HCT116 (cell line): ENCODE data around the gene KLF11. TPM values are rescaled to one million over a fixed set of nuclear protein-coding genes. Genes with fewer than 3 reads are reported as not detected.
"Not testable (repeated sequence)": the region's sequence is repeated elsewhere in the genome, so short reads cannot be mapped to it uniquely, and the experiment has no call there.

Experiments
- ATAC-seq: fragments of 200-7000 bp; cut with Tn5 transposase; 2 replicates; pipeline ENCODE4 v1.9.1; 2020; ENCODE audit warnings: mild to moderate bottlenecking, moderate library complexity
- BruUV-seq: library from RNA; stranded (reverse); fragments of 400-500 nt; replicated peaks from 2 replicates; lab custom pipeline; 2021; lab: Mats Ljungman, UMichigan
- CTCF ChIA-PET: fragments of 300-600 bp; sonication (Branson Sonifier 250); formaldehyde crosslinking; loops from one replicate; lab custom pipeline; 2021; ENCODE audit warnings: antibody characterized with exemption; lab: Charles Lee
- POLR2A ChIA-PET: fragments of 300-600, 350-600 bp; sonication (Branson Sonifier 250); formaldehyde crosslinking; loops from one replicate; lab custom pipeline; 2021; ENCODE audit warnings: antibody characterized with exemption; lab: Charles Lee
- RAD21 ChIA-PET, 2 experiments: fragments of 300-600 bp; sonication (Branson Sonifier 250); formaldehyde crosslinking; loops; one replicate each; lab custom pipeline; 2023; ENCODE audit warnings: low total read pairs in 2 of 2; ENCODE audit not compliant: uncharacterized antibody in 2 of 2, unreplicated experiment in 2 of 2, low non-redundant PET in 1 of 2; lab: Charles Lee
- DNase-seq: peaks from one replicate; pipeline ENCODE4 v3.0.0-alpha.2; 2010; ENCODE audit warnings: low read depth, low spot score
- H2AFZ ChIP-seq: fragments of 200-600 bp; shearing (Covaris generic), sonication (generic); 2 replicates; pipeline ENCODE4 v1.6.1; 2017; ENCODE audit warnings: low read depth, mixed run types, mixed read lengths, antibody characterized with exemption, low read length; ENCODE audit not compliant: poor library complexity, severe bottlenecking
- H3K27ac ChIP-seq: 2 replicates; pipeline ENCODE4 v1.5.1; 2012; ENCODE audit warnings: low read depth, low read length
- H3K27me3 ChIP-seq: fragments of 200-600 bp; sonication (generic); 2 replicates; pipeline ENCODE4 v1.6.1; 2016; ENCODE audit warnings: mixed run types, low read length, mixed read lengths; ENCODE audit not compliant: insufficient read depth
- H3K36me3 ChIP-seq, 2 experiments: fragments of 200-500 bp in 1 of 2; fragments of 200-600 bp in 1 of 2; sonication (Bioruptor generic) in 1 of 2; sonication (generic) in 1 of 2; 2 replicates each; pipeline versions ENCODE4 v1.5.1 to v1.6.1; 2014 to 2016; ENCODE audit warnings: low read length in 2 of 2, inconsistent platforms in 1 of 2, mixed read lengths in 1 of 2, mixed run types in 1 of 2; ENCODE audit not compliant: insufficient read depth in 2 of 2, control insufficient read depth in 1 of 2
- H3K4me1 ChIP-seq, 2 experiments: fragments of 200-600 bp in 1 of 2; sonication (generic) in 1 of 2; 2 replicates each; pipeline versions ENCODE4 v1.5.1 to v1.6.1; 2012 to 2017; ENCODE audit warnings: low read length in 2 of 2, inconsistent platforms in 1 of 2, mild to moderate bottlenecking in 1 of 2, mixed read lengths in 1 of 2, mixed run types in 1 of 2, moderate library complexity in 1 of 2; ENCODE audit not compliant: insufficient read depth in 2 of 2, control insufficient read depth in 1 of 2
- H3K4me2 ChIP-seq: fragments of 200-600 bp; sonication (generic); 2 replicates; pipeline ENCODE4 v1.6.1; 2017; ENCODE audit warnings: mixed run types, low read length, mixed read lengths
- H3K4me3 ChIP-seq, 2 experiments: fragments of 200-600 bp in 1 of 2; sonication (generic) in 1 of 2; replicated peaks in 1 of 2; 2 replicates each; pipeline ENCODE4 v1.5.1; 2011 to 2016; ENCODE audit warnings: low read length in 2 of 2, control low read depth in 1 of 2, low read depth in 1 of 2, mild to moderate bottlenecking in 1 of 2, mixed read lengths in 1 of 2, mixed run types in 1 of 2
- H3K79me2 ChIP-seq: fragments of 200-600 bp; sonication (generic); 2 replicates; pipeline ENCODE4 v1.6.1; 2017; ENCODE audit warnings: mild to moderate bottlenecking, mixed run types, low read length, moderate library complexity, mixed read lengths; ENCODE audit not compliant: insufficient read depth
- H3K9ac ChIP-seq: fragments of 200-600 bp; sonication (generic); 2 replicates; pipeline ENCODE4 v1.6.1; 2016; ENCODE audit warnings: low read length, mixed read lengths
- H3K9me2 ChIP-seq: fragments of 200-600 bp; sonication (generic), shearing (Covaris generic); 2 replicates; pipeline ENCODE4 v1.6.1; 2017; ENCODE audit warnings: mixed run types, mild to moderate bottlenecking, moderate library complexity; ENCODE audit not compliant: insufficient read depth
- H3K9me3 ChIP-seq, 2 experiments: fragments of 200-500 bp in 1 of 2; fragments of 200-600 bp in 1 of 2; sonication (Bioruptor generic) in 1 of 2; sonication (generic) in 1 of 2; 2 replicates each; pipeline ENCODE4 v1.6.1; 2014 to 2017; ENCODE audit warnings: low read length in 2 of 2, mixed read lengths in 2 of 2, inconsistent platforms in 1 of 2, low read depth in 1 of 2, mild to moderate bottlenecking in 1 of 2, mixed run types in 1 of 2, moderate library complexity in 1 of 2; ENCODE audit not compliant: control insufficient read depth in 1 of 2, insufficient read depth in 1 of 2
- H4K20me1 ChIP-seq: fragments of 200-600 bp; sonication (generic), shearing (Covaris generic); 2 replicates; pipeline ENCODE4 v1.6.1; 2017; ENCODE audit warnings: mixed run types, mild to moderate bottlenecking, moderate library complexity; ENCODE audit not compliant: insufficient read depth
- POLR2A ChIP-seq: IDR thresholded peaks from 2 replicates; pipeline ENCODE4 v1.7.0; 2011; ENCODE audit warnings: borderline replicate concordance; ENCODE audit not compliant: insufficient read depth, insufficient read length; ENCODE audit errors: extremely low read depth
- TCF7L2 ChIP-seq: IDR thresholded peaks from 2 replicates; pipeline ENCODE4 v1.7.0; 2011; ENCODE audit warnings: borderline replicate concordance, inconsistent platforms; ENCODE audit not compliant: insufficient read depth, insufficient read length; ENCODE audit errors: extremely low read depth
- intact Hi-C: fragments of 100-400 bp; cut with micrococcal nuclease; formaldehyde crosslinking; loops from 2 replicates; pipeline ENCODE4 v1.10.0; 2022
- total RNA-seq: library from RNA; stranded (reverse); gene quantifications from one replicate; pipeline ENCODE4 v1.2.1, GENCODE V29; 2021; ENCODE audit not compliant: unreplicated experiment

KLF11 gene
- total RNA-seq, 1 experiment from 2014 or later, result 9.0 TPM

DNA sequence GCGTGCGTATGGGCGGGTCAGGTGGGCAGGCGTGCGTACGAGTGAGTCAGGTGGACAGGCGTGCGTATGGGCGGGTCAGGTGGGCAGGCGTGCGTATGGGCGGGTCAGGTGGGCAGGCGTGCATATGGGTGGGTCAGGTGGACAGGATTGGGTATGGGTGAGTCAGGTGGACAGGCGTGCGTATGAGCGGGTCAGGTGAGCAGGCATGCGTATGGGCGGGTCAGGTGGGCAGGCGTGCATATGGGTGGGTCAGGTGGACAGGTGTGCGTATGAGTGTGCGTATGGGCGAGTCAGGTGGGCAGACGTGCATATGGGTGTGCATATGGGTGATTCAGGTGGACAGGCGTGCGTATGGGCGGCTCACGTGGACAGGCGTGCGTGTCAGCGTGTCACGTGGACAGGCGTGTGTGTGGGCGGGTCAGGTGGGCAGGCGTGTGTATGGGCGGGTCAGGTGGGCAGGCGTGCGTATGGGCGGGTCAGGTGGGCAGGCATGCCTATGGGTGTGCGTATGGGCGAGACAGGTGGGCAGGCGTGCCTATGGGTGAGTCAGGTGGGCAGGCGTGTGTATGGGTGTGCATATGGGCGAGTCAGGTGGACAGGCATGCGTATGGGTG, 27.9 kb upstream of the KLF11 start:
- CTCF ChIA-PET, H2AFZ ChIP-seq: not testable (repeated sequence)
- peak overlapping the region; percentile 78 for H3K27ac ChIP-seq

DNA sequence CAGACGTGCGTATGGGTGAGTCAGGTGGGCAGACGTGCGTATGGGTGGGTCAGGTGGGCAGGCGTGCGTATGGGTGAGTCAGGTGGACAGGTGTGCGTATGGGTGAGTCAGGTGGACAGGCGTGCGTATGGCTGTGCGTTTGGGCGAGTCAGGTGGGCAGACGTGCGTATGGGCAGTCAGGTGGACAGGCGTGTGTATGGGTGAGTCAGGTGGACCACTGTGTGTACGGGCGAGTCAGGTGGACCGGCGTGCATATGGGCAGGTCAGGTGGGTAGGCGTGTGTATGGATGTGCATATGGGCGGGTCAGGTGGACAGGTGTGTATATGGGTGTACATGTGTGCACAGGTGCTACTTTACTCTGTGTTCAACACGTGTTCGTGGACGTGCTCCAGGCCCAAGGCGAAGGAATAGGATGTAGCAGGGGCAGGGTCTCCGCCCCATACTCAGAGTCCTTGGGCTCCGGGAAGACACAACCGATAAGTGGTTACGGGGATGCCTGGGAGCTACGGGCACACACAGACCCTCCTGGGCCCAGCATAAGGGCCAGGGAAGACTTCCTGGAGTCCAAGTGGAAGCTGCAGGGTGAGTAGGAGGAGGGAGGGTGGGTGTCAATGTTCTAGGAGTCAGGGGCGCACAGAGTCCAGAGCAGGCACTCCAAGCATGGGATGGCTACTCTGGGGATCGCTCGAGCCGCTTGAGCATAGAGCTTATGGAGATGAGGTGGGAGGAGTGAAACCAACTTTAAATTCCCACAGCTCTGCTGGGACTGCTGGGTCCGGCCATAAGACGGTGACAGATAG, 27.1 kb upstream of the KLF11 start:
- peak overlapping the region; percentile 63 for H3K4me2 ChIP-seq
- no peaks in the 10 kb centered on the region for H4K20me1 ChIP-seq
- H3K9me2 ChIP-seq, result no peaks in the 10 kb centered on the region
- peaks cover 7 to 29% of the 10 kb centered on the region in 2 experiments for H3K4me1 ChIP-seq
- ChIA-PET RAD21 (no interaction called here), POLR2A (no interaction called here), CTCF (no interaction called here)
- H3K27ac ChIP-seq, result peak overlapping the region; percentile 78; the same call in 1 of the 2 replicates
- ATAC-seq (peak; percentile 14), DNase-seq (peak; percentile 23)
- H2AFZ ChIP-seq, result no peak overlapping the region
- peak overlapping the region; percentile 36; the same call in 1 of the 2 replicates for H3K9ac ChIP-seq
- intact Hi-C loops, result no loop called here
- H3K36me3 ChIP-seq, result no peaks in the 10 kb centered on the region
- H3K9me3 ChIP-seq, result peaks cover 0 to 6% of the 10 kb centered on the region in 2 experiments; a peak in 1 of 4 replicates
- TF ChIP-seq POLR2A (peak; percentile 2), TCF7L2 (no peak)
- no peaks in the 10 kb centered on the region for H3K79me2 ChIP-seq
- TSS peak; percentile 75 for BruUV-seq
- peak overlapping the region; percentile 31 to 38; a peak in 3 of 4 replicates for H3K4me3 ChIP-seq
- no peaks in the 10 kb centered on the region for H3K27me3 ChIP-seq

More for the DNA sequence above, 27.9 kb upstream of the KLF11 start:
- H4K20me1 ChIP-seq, intact Hi-C loops, RAD21 ChIA-PET, H3K9me2 ChIP-seq, H3K36me3 ChIP-seq, BruUV-seq, H3K9me3 ChIP-seq, H3K27me3 ChIP-seq, POLR2A ChIA-PET, H3K79me2 ChIP-seq: not testable (repeated sequence)
- DNase-seq (peak; percentile 83), ATAC-seq (peak; percentile 48)
- peak overlapping the region; percentile 36 for H3K9ac ChIP-seq
- peaks cover 7 to 29% of the 10 kb centered on the region in 2 experiments for H3K4me1 ChIP-seq
- H3K4me3 ChIP-seq, result peak overlapping the region; percentile 31 to 38; a peak in 3 of 4 replicates
- TF ChIP-seq POLR2A (peak; percentile 9), TCF7L2 (peak; percentile 4)
- peak overlapping the region; percentile 63 for H3K4me2 ChIP-seq
